ENCODE measurements around the gene CABLES1.

Gene CABLES1

DNA sequence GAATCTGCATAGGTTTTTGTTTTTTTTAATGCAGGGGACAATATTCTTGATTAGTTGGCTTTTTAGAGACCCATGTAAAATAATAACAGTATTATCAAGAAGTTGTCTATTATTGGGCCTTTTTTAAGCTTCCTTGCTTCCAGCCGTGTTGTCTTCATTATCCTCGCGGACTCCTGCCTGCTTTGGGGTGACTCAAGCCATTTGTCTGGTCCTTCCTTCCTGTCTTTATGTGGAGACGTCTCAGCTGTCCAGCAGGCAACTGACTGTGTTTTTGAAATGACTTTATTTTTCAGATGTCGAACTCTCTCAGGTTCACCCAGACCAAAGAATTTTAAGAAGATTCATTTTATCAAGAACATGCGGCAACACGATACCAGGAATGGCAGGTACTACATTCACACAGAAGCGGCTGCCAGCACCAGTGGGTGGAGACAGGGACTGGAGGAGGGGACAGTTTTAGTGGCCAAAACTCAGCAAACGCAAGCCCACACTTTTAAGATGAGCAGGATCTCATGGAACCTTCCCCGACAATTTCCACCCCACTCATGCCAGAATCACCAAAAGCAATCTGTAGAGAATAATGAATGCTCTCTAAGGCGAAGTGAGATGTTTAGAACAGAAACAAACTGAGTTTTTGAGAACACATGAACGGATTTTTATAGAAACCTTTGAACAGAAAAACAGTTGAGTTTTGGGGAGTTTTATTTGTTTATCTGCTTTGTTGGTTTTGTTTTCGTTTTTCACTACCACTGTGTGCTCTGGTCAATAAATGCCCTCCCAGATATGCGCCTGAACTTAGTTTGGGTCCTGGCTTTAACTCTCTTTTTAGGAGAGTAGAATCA, 59.1 kb downstream of the CABLES1 start:
- DNase-seq (ENCODE audit: low read depth in 2 of 2) = no peak

DNA sequence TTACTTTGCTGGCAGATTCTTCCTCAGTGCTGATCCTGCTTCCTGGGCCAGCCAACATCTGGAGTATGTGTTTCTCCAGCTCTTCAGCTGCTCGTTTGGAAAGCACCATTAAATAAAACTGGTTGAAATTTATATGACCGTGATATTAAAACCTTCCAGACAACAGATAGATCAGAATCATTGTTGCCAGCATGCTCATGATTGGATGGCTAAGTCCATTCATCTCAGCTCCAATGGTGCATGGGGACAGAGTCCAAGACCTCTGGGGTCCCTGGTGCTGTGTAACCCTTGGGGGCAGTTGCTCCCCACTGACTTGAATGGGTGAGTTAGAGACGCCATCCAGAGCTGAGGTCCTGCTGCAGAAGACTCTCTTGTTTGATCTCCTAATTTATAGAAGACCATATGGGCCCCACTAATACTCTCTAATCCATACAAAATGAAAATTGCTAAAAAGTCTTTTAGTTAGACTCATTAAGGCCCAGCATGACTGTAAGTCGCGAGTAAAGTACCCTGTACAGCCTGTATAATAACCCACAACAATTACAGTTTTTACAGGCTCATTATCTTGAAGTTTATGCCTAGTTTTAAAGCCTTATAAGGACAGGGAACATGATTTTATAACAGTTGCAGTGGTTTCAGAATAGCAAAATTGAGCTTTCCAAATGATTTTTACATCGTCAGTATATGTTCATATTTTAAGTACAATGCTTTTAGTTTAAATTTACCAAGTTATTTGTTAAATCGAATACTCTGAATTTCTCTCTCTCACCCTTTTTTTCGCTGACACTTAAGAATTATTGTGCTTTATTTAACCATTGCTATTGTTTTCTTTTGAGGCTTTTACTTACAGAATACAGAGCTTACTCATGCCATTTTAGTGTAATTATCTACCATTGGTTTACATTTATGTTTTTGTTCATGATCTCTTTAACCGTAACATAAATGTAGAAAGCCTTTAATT, 60.0 kb downstream of the CABLES1 start:
- no peak for DNase-seq (ENCODE audit: low read depth in 2 of 2)

DNA sequence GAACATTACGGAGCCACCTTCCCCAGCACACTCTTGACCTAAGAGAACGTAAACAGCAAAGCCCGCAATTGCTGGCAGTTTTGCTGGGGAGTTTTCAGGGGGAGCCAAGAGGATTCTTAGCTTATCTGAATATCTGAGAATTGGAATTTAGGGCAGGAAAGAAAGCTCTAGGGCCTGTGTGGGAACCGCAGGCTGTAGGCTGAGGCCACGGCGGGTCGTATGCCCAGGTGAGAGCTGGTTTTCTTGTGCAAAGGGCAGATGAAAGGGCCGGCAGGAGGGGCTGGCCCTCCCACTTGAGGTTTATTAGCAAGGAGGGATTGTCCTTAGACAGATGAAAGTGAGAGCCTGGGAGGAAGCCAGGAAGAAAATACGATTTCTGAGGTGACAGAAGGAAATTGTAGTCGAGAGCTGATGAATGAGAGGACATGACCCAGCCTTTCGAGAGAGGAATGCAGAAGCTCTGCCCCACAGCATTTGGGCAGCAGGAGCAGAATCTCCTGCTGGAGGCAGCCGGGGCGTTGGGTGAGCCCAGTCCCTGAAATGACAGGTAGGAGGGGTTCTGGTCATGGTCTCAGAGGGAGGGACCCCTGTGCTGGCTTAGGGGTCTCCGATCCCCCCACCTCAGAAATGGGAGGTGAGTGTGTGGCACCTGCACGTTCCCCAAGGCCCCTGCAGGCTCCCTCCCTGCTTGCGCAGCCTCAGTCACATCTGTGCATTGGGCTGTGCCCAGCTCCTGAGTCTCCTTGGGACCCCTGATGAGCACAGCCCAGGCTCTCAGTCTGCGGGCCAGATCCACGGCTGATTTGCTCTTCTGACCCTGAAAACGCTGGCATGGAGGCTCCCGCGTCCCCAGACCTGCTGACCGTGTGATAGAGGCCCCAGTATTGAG, 61.1 kb downstream of the CABLES1 start:
- no peak for DNase-seq (ENCODE audit: low read depth in 2 of 2)

DNA sequence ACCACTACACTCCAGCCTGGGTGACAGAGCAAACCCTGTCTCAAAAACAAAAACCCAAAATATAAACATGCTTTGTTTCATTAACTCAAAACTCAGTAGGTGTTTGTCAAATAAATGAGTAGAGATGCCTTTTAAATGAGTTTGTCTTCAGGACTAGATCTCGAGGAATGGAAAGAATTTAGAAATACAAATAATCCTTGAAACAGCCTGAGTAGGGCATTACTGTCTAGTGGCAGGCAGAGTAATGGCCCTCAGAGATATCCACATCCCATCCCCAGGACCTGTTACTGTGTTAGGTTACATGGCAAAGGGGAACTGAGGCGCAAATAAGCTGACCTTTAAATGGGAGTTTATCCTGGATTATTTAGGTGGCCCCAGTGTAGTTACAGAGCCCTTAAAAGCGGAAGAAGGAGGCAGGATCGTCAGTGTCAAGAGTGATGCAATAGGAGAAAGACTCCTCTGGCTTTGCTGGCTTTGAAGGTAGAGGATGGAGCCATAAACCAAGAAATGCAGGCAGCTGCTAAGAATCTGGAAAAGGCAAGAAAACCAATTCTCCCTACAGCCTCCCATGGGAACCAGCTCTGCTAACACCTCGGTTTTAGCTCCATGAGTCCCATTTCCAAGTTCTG, 63.0 kb downstream of the CABLES1 start:
- no peak for DNase-seq (ENCODE audit: low read depth in 2 of 2)

DNA sequence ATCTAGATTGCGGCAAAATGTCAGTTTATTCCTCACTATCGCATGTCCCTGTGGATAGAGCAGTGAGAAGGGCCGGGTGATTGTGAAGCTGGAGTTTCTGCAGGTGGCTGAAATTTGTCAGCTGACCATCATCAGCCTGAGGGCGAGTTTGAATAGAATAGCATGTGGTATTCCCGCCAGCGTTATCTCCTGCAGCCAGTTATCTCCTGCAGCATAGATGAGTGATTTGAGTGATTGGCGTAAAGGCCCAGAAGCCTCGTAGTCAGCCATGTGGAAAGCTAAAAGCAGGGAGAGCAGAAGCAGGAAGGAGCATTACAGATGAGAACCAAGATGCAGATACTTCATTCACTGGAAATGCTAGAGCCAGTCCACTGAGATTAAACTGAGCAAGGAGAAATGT, 65.5 kb downstream of the CABLES1 start:
- no peak for DNase-seq (ENCODE audit: low read depth in 2 of 2)

DNA sequence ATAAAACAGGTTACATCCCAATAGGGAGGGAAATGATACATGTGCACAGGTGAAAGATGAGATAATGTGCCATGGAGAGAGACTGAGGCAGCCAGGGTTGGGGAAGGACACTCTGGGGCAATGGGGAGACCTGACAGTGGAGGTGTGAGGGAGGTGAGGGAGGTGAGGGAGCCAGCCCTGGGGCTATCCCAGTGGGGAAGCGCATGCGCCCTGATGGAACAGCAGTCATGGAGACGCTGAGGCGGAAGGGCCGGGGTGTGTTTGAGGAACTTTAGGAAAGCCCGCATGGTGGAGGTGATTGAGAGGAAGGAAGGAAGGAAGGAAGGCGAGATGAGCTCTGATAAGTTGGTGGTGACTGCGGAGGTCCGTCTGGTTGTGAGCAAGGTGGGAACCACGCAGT, 66.5 kb downstream of the CABLES1 start:
- no peak for DNase-seq (ENCODE audit: low read depth in 2 of 2)

DNA sequence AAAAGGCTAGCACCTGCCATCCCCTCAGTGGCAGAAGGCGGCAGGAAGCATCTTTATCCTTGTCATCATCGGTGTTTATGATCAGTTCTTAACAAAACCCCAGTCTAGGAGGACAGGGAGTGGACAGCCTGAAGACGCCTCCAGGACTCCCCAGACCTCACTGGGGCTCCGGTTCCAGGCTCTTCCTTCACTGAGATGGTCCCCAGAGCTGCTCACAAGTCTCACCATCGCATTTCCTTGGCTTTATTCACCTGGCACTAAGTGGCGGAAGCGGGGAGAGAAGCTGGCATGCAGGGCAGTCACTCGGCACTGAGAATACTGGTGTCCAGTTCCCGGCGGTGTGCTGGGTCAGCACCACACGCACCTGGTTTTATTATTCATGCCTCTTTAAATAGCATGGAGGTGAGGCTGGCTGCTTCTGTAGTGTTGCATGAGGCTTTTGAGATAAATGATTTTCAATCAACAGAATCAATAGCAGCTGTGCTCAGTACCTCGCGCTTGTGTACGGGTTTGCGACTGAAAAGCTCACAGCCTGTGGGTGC, 68.7 kb downstream of the CABLES1 start:
- DNase-seq (ENCODE audit: low read depth in 2 of 2) = no peak

DNA sequence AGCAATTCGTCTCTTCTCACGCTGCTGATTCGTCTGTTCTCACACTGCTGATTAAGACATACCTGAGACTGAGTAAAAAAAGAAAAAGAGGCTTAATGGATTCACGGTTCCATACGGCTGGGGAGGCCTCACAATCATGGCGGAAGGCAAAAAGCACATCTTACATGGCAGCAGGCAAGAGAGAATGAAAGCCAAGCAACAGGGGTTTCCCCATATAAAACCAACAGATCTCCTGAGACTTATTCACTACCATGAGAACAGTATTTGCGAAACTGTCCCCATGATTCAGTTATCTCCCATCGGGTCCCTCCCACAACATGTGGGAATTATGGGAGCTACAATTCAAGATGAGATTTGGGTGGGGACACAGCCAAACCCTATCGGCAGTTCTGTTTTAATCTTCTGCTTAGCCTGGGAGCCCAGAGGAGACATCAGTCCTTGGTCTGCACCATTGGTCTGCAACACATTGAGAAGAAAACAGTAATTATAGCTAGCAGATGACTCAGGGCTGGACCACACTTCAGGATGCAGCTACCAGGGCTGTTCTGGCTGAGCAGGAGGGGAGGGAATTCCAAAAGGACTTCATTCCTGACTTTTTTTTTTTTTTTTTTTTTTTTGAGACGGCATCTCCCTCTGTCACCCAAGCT, 69.4 kb downstream of the CABLES1 start:
- DNase-seq (ENCODE audit: low read depth in 2 of 2) = no peak

DNA sequence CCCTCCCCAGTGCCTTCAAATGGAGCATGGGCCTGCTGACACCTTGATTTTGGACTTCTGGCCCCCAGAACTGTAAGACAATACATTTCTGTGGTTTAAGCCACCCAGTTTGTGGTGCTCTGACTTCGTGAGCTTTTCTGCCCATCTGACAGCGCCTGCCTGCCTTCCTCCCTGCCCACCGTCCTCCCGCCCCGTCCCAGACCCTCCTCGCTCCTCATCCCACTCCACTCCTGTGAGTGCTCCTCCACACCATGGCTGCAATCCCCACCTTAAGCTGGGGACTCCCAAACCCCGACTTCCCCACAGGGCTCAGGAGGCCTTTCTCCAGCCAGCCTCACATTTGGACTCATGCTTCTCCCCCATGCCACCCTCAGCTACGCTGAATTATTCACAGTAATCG, 70.7 kb downstream of the CABLES1 start:
- DNase-seq (ENCODE audit: low read depth in 2 of 2) = no peak

DNA sequence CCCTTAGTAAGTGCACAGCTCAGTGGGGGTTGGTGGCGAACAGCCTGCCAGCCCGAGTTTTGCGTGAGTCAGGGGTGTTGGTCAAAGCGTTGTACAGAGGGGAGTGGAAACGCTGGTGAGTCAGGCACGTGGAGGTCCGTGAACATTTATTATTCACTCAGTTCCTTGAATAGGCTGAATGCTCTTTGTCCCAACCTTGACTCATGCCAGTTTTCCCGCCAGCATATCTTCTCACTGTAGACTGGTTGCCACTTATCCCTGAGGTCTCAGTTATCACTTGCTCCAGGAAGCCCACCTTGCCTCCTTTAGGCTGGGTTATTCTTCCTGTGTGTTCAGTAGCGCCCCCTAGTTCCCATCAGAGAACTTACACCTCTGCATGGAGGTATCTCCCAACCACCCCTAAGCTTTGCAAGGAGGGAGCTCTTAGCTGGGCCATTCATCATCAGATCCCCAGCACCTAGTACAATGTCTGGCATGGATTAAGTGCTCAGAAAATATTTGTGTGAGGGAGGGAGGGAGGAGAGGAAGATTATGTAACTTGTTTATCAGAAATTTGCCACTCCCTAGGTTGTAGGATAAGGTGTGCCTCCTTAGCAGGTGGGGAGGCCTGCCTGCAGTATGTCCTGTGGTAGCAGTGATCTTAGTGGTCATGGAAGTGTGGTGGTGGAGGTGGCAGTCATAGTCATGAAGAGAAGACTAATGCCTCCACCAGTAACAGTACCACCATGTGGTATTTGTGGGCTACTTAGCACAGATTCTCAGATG, 72.1 kb downstream of the CABLES1 start:
- DNase-seq (ENCODE audit: low read depth in 2 of 2) = no peak

DNA sequence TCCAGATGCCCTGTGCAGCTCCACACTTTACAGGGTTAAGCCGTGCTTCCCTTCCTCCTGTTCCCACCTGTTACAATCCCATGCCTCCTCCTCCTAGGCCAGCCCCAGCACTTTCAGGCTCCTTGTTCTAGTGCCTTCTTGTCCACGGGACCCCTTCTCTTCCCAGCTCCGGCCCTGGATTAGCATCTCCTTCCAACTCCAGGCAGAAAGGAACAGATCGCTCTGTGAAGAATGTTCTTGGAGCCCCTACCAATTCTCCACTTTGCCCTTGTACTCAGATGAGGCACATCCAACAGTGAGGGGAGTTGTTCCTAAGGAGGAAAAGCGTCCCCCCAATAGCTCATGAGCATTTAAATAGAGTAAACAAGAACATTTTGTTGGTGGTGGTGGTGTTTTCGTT, 72.7 kb downstream of the CABLES1 start:
- no peak for DNase-seq (ENCODE audit: low read depth in 2 of 2)

DNA sequence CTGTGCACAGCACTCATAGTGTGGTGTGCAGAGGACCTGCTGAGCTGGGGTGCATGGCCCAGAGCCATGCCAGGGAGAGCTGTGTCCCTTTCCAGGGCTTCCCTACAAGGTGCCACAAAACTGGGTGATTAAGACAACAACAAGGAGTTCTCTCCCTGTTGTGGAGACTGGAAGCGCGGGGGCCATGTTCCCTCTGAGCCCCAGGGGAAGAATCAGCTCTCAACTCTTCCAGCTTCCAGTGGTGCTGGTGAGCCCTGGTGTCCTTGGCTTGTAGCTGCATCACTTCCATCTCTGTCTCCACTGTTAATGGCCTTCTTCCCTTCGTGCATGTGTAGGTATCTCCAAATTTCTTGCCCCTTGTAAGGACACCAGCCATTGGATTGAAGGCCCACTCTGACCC, 73.3 kb downstream of the CABLES1 start:
- no peak for DNase-seq (ENCODE audit: low read depth in 2 of 2)

DNA sequence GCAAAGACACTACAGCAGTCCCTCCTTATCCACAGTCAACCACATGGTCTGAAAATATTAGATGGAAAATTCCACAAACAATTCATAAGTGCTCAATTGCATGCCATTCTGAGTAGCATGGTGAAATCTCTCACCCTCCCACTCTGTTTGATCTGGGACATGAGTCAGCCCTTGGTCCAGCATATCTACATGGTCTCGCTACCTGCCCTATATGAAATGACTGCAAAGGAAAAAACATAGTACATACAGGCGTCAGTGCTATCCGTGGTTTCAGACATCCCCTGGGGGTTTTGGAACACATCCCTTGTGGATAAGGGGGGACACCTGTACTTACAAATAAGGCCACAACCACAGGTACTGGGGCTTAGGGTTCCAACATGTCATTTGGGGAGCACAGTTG, 73.7 kb downstream of the CABLES1 start:
- DNase-seq (ENCODE audit: low read depth in 2 of 2) = no peak

DNA sequence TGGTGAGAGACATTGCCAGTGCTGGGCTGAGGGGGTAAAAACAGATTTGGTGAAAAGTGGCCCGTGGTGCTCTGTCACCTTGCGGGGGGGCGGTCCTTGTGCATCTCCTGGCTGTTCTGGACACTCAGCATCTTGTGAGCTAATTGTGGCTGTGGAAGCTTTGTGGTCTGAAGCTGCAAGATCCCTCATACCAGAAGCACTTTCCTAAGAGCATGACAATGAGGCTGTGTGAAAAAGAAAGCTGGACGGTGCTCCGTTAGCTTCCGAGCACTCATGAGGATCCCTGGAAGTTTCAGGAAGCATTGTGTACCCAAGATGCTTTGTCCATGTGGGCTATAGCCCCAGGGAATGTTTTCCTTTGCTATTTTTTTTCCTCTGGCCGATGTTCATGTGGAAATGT, 74.5 kb downstream of the CABLES1 start:
- no peak for DNase-seq (ENCODE audit: low read depth in 2 of 2)

DNA sequence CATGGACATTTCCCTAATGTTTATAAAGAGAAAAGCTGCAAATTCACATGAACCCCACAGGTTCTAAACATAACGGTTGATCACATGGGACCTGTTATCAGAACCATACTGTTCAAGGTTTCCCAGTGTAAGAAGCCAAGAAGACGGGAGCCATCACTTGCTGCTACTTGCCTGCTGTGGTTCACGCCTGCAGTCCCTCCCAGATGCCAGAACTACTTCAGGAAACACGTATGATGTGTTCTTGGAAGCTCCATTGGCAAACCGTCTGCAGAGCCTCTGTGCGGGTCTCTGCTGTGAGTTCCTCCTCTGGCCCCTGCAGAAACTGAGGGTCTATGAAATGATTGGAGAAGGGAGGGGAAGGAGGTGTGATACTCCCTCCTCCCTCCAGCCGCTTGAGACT, 75.2 kb downstream of the CABLES1 start:
- DNase-seq (ENCODE audit: low read depth in 2 of 2) = no peak

DNA sequence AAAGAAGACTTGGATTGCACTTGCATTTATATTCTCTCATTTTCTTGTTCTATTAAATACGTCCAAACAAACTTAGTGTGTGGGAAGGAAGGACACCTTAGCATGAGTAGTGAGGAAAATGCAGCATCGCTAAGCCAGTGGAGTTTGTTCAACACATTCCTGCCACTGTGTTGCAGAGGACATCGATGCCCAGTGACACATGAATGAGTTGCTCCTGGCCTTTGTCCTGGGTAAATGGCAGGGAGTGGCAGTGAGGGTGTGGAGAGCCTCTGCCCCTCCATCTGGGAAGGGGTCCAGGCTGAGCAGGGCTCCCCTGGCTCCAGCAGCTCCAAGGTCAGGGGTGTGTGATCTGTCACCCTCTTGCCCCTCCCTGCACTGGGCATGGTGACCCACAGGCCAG, 75.9 kb downstream of the CABLES1 start:
- no peak for DNase-seq (ENCODE audit: low read depth in 2 of 2)

DNA sequence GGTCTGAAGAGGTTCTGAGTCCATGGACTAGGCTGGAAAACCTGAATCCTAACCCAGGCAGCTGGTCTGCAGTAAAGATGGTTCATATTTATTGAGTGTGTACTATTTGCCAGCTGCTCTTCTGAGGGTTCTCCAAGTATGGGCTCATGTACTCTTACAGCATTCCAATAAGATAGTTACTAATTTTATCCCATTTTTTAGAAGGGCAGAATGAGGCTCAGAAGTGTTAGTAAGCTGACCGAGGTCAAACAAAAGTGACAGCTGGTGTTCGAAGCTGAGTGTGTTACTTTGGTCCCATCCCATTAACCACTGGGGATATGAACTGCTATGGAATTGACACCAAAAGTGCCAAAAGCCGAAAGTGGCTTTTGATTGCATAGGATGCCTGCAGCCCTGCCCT, 76.9 kb downstream of the CABLES1 start:
- no peak for DNase-seq (ENCODE audit: low read depth in 2 of 2)

DNA sequence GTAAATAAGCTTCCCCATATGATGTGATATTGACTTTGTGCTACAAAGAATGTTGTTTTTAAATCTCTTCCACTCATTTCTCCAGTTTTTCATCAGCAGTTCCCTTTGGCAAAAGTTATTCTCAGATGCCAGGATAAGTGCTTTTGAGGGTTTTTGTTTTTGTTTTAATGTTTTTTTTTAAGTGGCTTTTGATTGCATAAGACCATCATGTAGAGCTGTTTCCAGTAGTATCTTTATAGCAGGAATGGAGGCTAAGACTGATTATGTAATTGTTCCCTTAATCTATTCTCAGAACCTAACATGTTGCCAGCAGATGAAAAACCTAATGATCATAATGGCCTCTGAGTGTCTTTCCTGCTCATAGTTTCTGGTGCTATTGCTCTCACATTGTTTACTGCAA, 77.9 kb downstream of the CABLES1 start:
- DNase-seq (ENCODE audit: low read depth in 2 of 2) = no peak

DNA sequence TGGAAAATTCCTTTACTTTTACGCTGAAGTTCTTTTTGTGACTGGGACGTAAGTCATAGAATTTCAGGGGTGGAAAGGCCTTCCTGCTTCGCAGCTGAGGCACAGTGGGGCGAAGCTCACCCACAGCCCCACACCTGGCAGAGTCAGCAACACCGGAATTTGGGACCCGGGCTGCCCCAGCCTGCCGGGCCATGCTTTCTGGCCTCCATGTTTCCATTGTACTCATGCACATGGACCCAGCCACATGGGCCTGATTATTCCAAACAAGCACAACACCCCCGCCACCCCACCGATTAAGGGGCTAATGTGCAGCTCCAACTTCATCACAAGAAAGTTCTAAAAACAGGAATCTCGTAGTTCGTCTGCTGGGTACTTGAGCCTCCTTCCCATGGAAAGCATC, 82.5 kb downstream of the CABLES1 start:
- DNase-seq (ENCODE audit: low read depth in 2 of 2) = no peak

DNA sequence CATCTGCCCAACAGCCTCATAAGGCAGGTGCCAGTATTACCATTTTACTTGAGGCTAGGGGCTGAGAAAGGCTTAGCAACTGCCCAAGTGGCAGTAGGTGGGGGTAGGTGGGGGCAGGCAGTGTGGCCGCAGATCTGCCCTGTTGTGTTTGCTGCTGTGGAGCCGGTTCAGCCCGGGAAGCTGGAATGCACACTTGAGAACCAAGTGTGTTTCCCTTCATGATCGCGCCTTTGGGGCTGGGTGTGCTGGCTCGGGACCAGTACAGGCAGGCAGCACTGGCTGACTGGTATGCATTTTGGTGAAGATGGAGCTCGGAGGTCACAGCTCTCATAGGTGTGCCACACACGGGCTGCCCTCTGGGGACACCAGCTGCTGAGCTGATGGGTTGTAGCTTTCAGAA, 85.1 kb downstream of the CABLES1 start:
- DNase-seq (ENCODE audit: low read depth in 2 of 2) = no peak

All from fibroblast of skin of left biceps (primary cell).